GM19023 (cell line): ENCODE measurements around the gene KRTAP6-3.

Experiments used
- ATAC-seq: cut with Tn5 transposase; IDR thresholded peaks from one replicate; pipeline ENCODE4 v1.9.1; 2021; ENCODE audit warnings: mild to moderate bottlenecking, moderate library complexity; ENCODE audit not compliant: unreplicated experiment

Gene KRTAP6-3

GRCh38 chr21:30592140-30592539, at the start of gene KRTAP6-3:
Gene KRTAP6-3 (plus strand): TSS chr21:30592440. CDS start chr21:30592446, 6 bp downstream.
- no peak for ATAC-seq

GRCh38 chr21:30552782-30553181, 39.5 kb upstream of the KRTAP6-3 start:
- no peak for ATAC-seq

GRCh38 chr21:30555095-30555494, 37.1 kb upstream of the KRTAP6-3 start:
- ATAC-seq, result no peak

- ATAC-seq, result no peak
Observed at GRCh38 chr21:30561264-30561895, 30.9 kb upstream of the KRTAP6-3 start, which contains the start of gene KRTAP19-7. Gene KRTAP19-7 (minus strand): TSS chr21:30561314. CDS start chr21:30561289, 25 bp downstream.

- no peak for ATAC-seq
Observed at GRCh38 chr21:30561957-30562356, 30.3 kb upstream of the KRTAP6-3 start.

- ATAC-seq, result no peak
Observed at GRCh38 chr21:30563072-30563471, 29.2 kb upstream of the KRTAP6-3 start.

- no peak for ATAC-seq
Observed at GRCh38 chr21:30563630-30564029, 28.6 kb upstream of the KRTAP6-3 start.

GRCh38 chr21:30567617-30568016, 24.6 kb upstream of the KRTAP6-3 start:
- no peak for ATAC-seq

- no peak for ATAC-seq
Observed at GRCh38 chr21:30577766-30578165, 14.5 kb upstream of the KRTAP6-3 start.

GRCh38 chr21:30579346-30579745, 12.9 kb upstream of the KRTAP6-3 start:
- ATAC-seq, result no peak

GRCh38 chr21:30580132-30580531, 12.1 kb upstream of the KRTAP6-3 start:
- ATAC-seq, result no peak

- no peak for ATAC-seq
Observed at GRCh38 chr21:30582870-30583269, 9.4 kb upstream of the KRTAP6-3 start.

- no peak for ATAC-seq
Observed at GRCh38 chr21:30590297-30590696, 1.9 kb upstream of the KRTAP6-3 start, which contains the start of gene KRTAP22-2. Gene KRTAP22-2 (minus strand): TSS chr21:30590397.

- ATAC-seq, result no peak
Observed at GRCh38 chr21:30598802-30599201, 6.6 kb downstream of the KRTAP6-3 start, which contains the start of gene KRTAP6-2. Gene KRTAP6-2 (minus strand): TSS chr21:30598902. CDS start chr21:30598874, 28 bp downstream.

- ATAC-seq, result no peak
Observed at GRCh38 chr21:30600787-30601186, 8.5 kb downstream of the KRTAP6-3 start, which contains the start of gene KRTAP22-1. Gene KRTAP22-1 (plus strand): TSS chr21:30601087.

GRCh38 chr21:30605968-30606367, 13.7 kb downstream of the KRTAP6-3 start:
- ATAC-seq, result no peak

GRCh38 chr21:30612132-30612531, 19.9 kb downstream of the KRTAP6-3 start:
- ATAC-seq, result no peak

- no peak for ATAC-seq
Observed at GRCh38 chr21:30613836-30614235, 21.6 kb downstream of the KRTAP6-3 start, which contains the start of gene KRTAP6-1. Gene KRTAP6-1 (minus strand): TSS chr21:30613930. CDS start chr21:30613904, 26 bp downstream.

GRCh38 chr21:30615199-30615598, 23.0 kb downstream of the KRTAP6-3 start:
- no peak for ATAC-seq

GRCh38 chr21:30616125-30616524, 23.9 kb downstream of the KRTAP6-3 start, which contains the start of gene KRTAP20-1:
Gene KRTAP20-1 (plus strand): TSS chr21:30616425. CDS start chr21:30616455, 30 bp downstream.
- no peak for ATAC-seq

GRCh38 chr21:30620080-30620479, 27.8 kb downstream of the KRTAP6-3 start:
- ATAC-seq, result no peak

- ATAC-seq, result no peak
Observed at GRCh38 chr21:30620522-30620921, 28.3 kb downstream of the KRTAP6-3 start, which contains the start of gene KRTAP20-4. Gene KRTAP20-4 (plus strand): TSS chr21:30620627.
